Measurements from ENCODE around the gene KCTD15.

GRCh38 chr19:33831825-33832224 is 35.2 kb downstream of the KCTD15 start:
- TF ChIP-seq CTCF (IDR thresholded peaks at IDR 0.05; ENCODE audit: borderline replicate concordance, extremely low read depth, low read length, poor library complexity, severe bottlenecking) (no peak), EZH2 (IDR thresholded peaks at IDR 0.05; ENCODE audit: borderline replicate concordance, low read depth, low read length, severe bottlenecking) (no peak)

All from DND-41 (cell line).